Sigmoid colon (tissue), 7 donors: ENCODE measurements around the gene LEKR1. TPM values are rescaled to one million over a fixed set of nuclear protein-coding genes. Genes with fewer than 3 reads are reported as not detected.

Experiments used
- DNase-seq: peaks from one replicate; pipeline ENCODE4 v3.0.0-alpha.2; 2019
- H3K27ac ChIP-seq, 4 donors: fragments of 200-600 bp; sonication (generic); one replicate each; pipeline ENCODE4 v1.5.1; 2016 to 2019; ENCODE audit warnings: mild to moderate bottlenecking in 1 of 4
- H3K27me3 ChIP-seq, 3 donors: fragments of 200-600 bp; sonication (generic); one replicate each; pipeline ENCODE4 v1.5.1; 2019; ENCODE audit warnings: mild to moderate bottlenecking in 1 of 3
- H3K36me3 ChIP-seq, 4 donors: fragments of 200-600 bp; sonication (generic); one replicate each; pipeline ENCODE4 v1.5.1; 2016 to 2019
- H3K4me1 ChIP-seq, 4 donors: fragments of 200-600 bp; sonication (generic); one replicate each; pipeline ENCODE4 v1.5.1; 2017 to 2019
- H3K4me3 ChIP-seq, 4 donors: fragments of 200-600 bp; sonication (generic); one replicate each; pipeline ENCODE4 v1.5.1; 2017 to 2019; ENCODE audit warnings: mild to moderate bottlenecking in 2 of 4, moderate library complexity in 1 of 4
- H3K9me3 ChIP-seq, 4 donors: fragments of 200-600 bp in 3 of 4; sonication (generic) in 3 of 4; one replicate each; pipeline versions ENCODE4 v1.5.1 to v1.6.1; 2013 to 2019
- CTCF ChIP-seq, 4 experiments: fragments of 450-650 bp in 3 of 4; fragments of 200-600 bp in 1 of 4; IDR thresholded peaks; one replicate each; pipeline ENCODE4 v1.5.1; 2016 to 2019; ENCODE audit warnings: antibody characterized with exemption in 4 of 4, mild to moderate bottlenecking in 3 of 4, moderate library complexity in 2 of 4
- EP300 ChIP-seq, 4 donors: sonication (generic); formaldehyde crosslinking; IDR thresholded peaks; one replicate each; pipeline ENCODE4 v1.6.1; 2017; ENCODE audit warnings: antibody characterized with exemption in 4 of 4
- POLR2A ChIP-seq, 2 donors: fragments of 450-650 bp; IDR thresholded peaks; one replicate each; pipeline ENCODE4 v1.6.1; 2016; ENCODE audit warnings: antibody characterized with exemption in 2 of 2, mild to moderate bottlenecking in 2 of 2, moderate library complexity in 2 of 2
- POLR2AphosphoS5 ChIP-seq, 4 donors: sonication (generic); formaldehyde crosslinking; IDR thresholded peaks; one replicate each; pipeline ENCODE4 v1.6.1; 2017; ENCODE audit warnings: antibody characterized with exemption in 4 of 4
- WGBS, 2 donors: extraction: QIAGEN DNeasy Blood & Tissue Kit; methylation state at CpG; one replicate each; pipeline ENCODE4 v1.1.7; 2013; 5-methylcytosine and 5-hydroxymethylcytosine counted together
- intact Hi-C: fragments of 100-400 bp; cut with DNase I; formaldehyde crosslinking; loops from one replicate; pipeline ENCODE4 v1.15.1; 2023
- polyA plus RNA-seq, 3 donors: library from polyadenylated mRNA; stranded (reverse); fragments of 200-250 nt; gene quantifications; one replicate each; pipeline ENCODE4 v1.2.3, GENCODE V29; 2013
- total RNA-seq, 4 donors: library from RNA; depleted of rRNA; stranded (reverse); fragments of >200 nt; gene quantifications; one replicate each; pipeline ENCODE4 v1.1.0, GENCODE V29; 2016
- donor health status: healthy with polysubstance abuse.
- donor health status: Bipolar disorder and iron deficiency.
- donor health status: healthy.

Gene LEKR1
- total and polyA plus RNA-seq, 7 donors: 0.36 to 1.7 (median 0.70) TPM; not detected in 1

DNA sequence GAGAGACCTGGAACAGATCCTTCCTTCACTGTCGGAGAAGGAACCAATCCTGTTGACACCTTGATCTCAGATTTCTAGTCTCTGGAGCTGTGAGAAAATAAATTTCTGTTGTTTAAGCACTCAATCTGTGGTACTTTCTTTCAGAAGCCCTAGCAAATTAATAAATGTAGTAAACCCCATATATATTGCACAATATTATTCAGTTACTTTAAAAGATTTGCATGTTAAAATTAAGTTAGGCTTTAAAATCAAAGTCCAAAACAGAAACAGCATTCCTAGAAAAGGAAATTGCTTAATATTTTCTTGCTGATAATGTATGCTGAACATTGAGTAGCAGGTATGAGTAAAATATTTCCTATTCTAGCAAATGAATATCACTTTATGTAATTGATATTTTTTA, 113.2 kb downstream of the LEKR1 start:
- Histone ChIP-seq H3K27me3 (no peaks in the 10 kb centered on the region), H3K9me3 (no peaks in the 10 kb centered on the region), H3K36me3 (no peaks in the 10 kb centered on the region), H3K27ac (no peak overlapping the region), H3K4me3 (no peak overlapping the region), H3K4me1 (no peaks in the 10 kb centered on the region)
- 85 to 88% methylated on average over 1 of the region's 1 CpG for WGBS, 2 donors
- intact Hi-C loops: no loop called here
- no peak for TF ChIP-seq EP300 (IDR thresholded peaks at IDR 0.05)
- TF ChIP-seq POLR2A (IDR thresholded peaks at IDR 0.05): no peak
- TF ChIP-seq POLR2AphosphoS5 (IDR thresholded peaks at IDR 0.05): no peak
- no peak for TF ChIP-seq CTCF (IDR thresholded peaks at IDR 0.05)
- DNase-seq: no peak

DNA sequence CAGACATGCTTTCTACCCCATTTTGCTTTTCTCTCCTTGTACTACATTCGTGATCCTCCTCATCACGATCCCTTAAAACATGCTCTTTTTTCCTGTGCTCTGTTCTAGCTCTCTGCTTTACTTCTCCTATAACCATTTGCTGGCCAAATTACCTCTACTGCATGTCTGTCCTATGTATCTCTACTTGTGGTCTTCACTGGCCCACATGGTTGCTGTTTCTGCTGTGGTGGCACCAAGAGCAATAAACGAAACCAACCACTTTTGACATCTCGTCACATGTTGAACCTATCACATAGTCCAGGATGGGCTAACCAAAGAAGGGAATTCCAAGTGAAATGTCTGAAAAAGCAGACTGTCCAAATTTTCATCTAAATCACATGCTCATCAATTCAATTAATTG, 115.2 kb downstream of the LEKR1 start:
- Histone ChIP-seq H3K4me3 (no peak overlapping the region), H3K4me1 (no peaks in the 10 kb centered on the region), H3K27me3 (no peaks in the 10 kb centered on the region), H3K36me3 (no peaks in the 10 kb centered on the region), H3K27ac (no peak overlapping the region), H3K9me3 (no peaks in the 10 kb centered on the region)
- no peak for DNase-seq
- WGBS, 2 donors: 91 to 93% methylated on average over 4 of the region's 4 CpGs
- intact Hi-C loops: no loop called here
- TF ChIP-seq EP300 (IDR thresholded peaks at IDR 0.05) (no peak), CTCF (IDR thresholded peaks at IDR 0.05) (no peak), POLR2AphosphoS5 (IDR thresholded peaks at IDR 0.05) (no peak), POLR2A (IDR thresholded peaks at IDR 0.05) (no peak)

- intact Hi-C loops: no loop called here
- Histone ChIP-seq H3K4me3 (no peak overlapping the region), H3K27me3 (no peaks in the 10 kb centered on the region), H3K4me1 (no peaks in the 10 kb centered on the region), H3K9me3 (no peaks in the 10 kb centered on the region), H3K36me3 (no peaks in the 10 kb centered on the region), H3K27ac (no peak overlapping the region)
- TF ChIP-seq POLR2AphosphoS5 (IDR thresholded peaks at IDR 0.05): no peak
- TF ChIP-seq CTCF (IDR thresholded peaks at IDR 0.05): no peak
- no peak for TF ChIP-seq EP300 (IDR thresholded peaks at IDR 0.05)
- TF ChIP-seq POLR2A (IDR thresholded peaks at IDR 0.05): no peak
- no peak for DNase-seq
- 81 to 86% methylated on average over 2 of the region's 2 CpGs for WGBS, 2 donors
Observed at GRCh38 chr3:156948402-156949210, 122.5 kb downstream of the LEKR1 start.

DNA sequence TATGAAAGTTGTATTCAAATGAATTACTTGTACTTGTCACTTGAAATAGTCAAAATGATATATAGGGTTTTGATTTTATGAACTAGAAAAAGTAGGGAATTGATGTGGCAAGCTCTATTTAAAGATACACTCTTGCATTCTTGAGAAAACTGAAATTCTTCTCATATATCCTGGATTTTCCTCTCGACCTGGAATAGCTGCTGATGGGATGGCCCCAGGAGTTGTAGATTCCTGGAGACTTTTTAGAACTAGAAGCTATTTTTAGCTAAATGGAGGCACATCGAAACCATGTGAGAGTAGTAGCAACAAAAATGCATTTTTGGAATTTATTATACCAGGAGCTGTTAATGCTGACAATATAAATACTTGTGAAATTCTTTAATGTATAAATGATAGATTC, 125.9 kb downstream of the LEKR1 start:
- Histone ChIP-seq H3K36me3 (no peaks in the 10 kb centered on the region), H3K27ac (no peak overlapping the region), H3K4me1 (no peaks in the 10 kb centered on the region), H3K9me3 (no peaks in the 10 kb centered on the region), H3K4me3 (no peak overlapping the region), H3K27me3 (no peaks in the 10 kb centered on the region)
- intact Hi-C loops: no loop called here
- no peak for DNase-seq
- WGBS, 2 donors: 68 to 87% methylated on average over 2 of the region's 2 CpGs
- TF ChIP-seq POLR2AphosphoS5 (IDR thresholded peaks at IDR 0.05) (no peak), CTCF (IDR thresholded peaks at IDR 0.05) (no peak), EP300 (IDR thresholded peaks at IDR 0.05) (no peak), POLR2A (IDR thresholded peaks at IDR 0.05) (no peak)

GRCh38 chr3:156957715-156958114, 131.6 kb downstream of the LEKR1 start:
- H3K27ac ChIP-seq: no peak overlapping the region
- intact Hi-C loops: no loop called here
- WGBS, 2 donors: 98% methylated on average over 1 of the region's 1 CpG

More at GRCh38 chr3:156957715-156958114, 131.6 kb downstream of the LEKR1 start:
- no peaks in the 10 kb centered on the region for H3K27me3 ChIP-seq
- TF ChIP-seq CTCF (IDR thresholded peaks at IDR 0.05) (no peak), POLR2A (IDR thresholded peaks at IDR 0.05) (no peak), EP300 (IDR thresholded peaks at IDR 0.05) (no peak), POLR2AphosphoS5 (IDR thresholded peaks at IDR 0.05) (no peak)
- H3K4me1 ChIP-seq: no peaks in the 10 kb centered on the region
- H3K36me3 ChIP-seq: no peaks in the 10 kb centered on the region
- H3K4me3 ChIP-seq: no peak overlapping the region
- DNase-seq: no peak
- H3K9me3 ChIP-seq: no peaks in the 10 kb centered on the region
